Spleen (tissue), 7 donors: ENCODE data around the gene TMEM63B.

Source experiments
- CTCF ChIP-seq, 11 experiments: fragments of 200-600 bp in 7 of 11; fragments of 450-650 bp in 4 of 11; sonication (generic) in 4 of 11; IDR thresholded peaks in 8 of 11; conservative IDR thresholded peaks in 3 of 11; 1 replicate in 7 of 11; 2 replicates in 4 of 11; pipeline versions ENCODE4 v1.4.0 to v1.8.0; 2016 to 2021; ENCODE audit warnings: antibody characterized with exemption in 11 of 11, inconsistent platforms in 4 of 11, mild to moderate bottlenecking in 1 of 11
- POLR2A ChIP-seq, 3 donors: fragments of 450-650 bp; IDR thresholded peaks; one replicate each; pipeline ENCODE4 v1.5.1; 2017; ENCODE audit warnings: antibody characterized with exemption in 3 of 3, mild to moderate bottlenecking in 1 of 3
- POLR2AphosphoS5 ChIP-seq, 3 donors: sonication (generic); formaldehyde crosslinking; IDR thresholded peaks; one replicate each; pipeline ENCODE4 v1.5.1; 2017; ENCODE audit warnings: antibody characterized with exemption in 3 of 3
- donor health status: DM: no; HTN: no; CAD: no; lungs with moderate emphysema.
- donor health status: DM: no; HTN: no; CAD: no.
- donor health status: DM: no; HTN: no; CAD: no.

GRCh38 chr6:44202972-44203750 is 75.8 kb downstream of the TMEM63B start:
- TF ChIP-seq CTCF (IDR thresholded peaks at IDR 0.05 in 8 of 11, conservative IDR thresholded peaks at IDR 0.05 in 3 of 11) (no peak), POLR2A (IDR thresholded peaks at IDR 0.05) (no peak), POLR2AphosphoS5 (IDR thresholded peaks at IDR 0.05) (no peak)
